Sigmoid colon (tissue), 4 donors: ENCODE results near the gene NPHP4.

Experiments
- CTCF ChIP-seq, 4 experiments: fragments of 450-650 bp in 3 of 4; fragments of 200-600 bp in 1 of 4; IDR thresholded peaks; one replicate each; pipeline ENCODE4 v1.5.1; 2016 to 2019; ENCODE audit warnings: antibody characterized with exemption in 4 of 4, mild to moderate bottlenecking in 3 of 4, moderate library complexity in 2 of 4
- POLR2A ChIP-seq, 2 donors: fragments of 450-650 bp; IDR thresholded peaks; one replicate each; pipeline ENCODE4 v1.6.1; 2016; ENCODE audit warnings: antibody characterized with exemption in 2 of 2, mild to moderate bottlenecking in 2 of 2, moderate library complexity in 2 of 2
- POLR2AphosphoS5 ChIP-seq, 4 donors: sonication (generic); formaldehyde crosslinking; IDR thresholded peaks; one replicate each; pipeline ENCODE4 v1.6.1; 2017; ENCODE audit warnings: antibody characterized with exemption in 4 of 4

GRCh38 chr1:5880630-5881405 is 111.4 kb downstream of the NPHP4 start:
- TF ChIP-seq CTCF (IDR thresholded peaks at IDR 0.05) (no peak), POLR2A (IDR thresholded peaks at IDR 0.05) (no peak), POLR2AphosphoS5 (IDR thresholded peaks at IDR 0.05) (no peak)
